WTC11 (cell line): ENCODE data around the gene GRIK2. TPM values are rescaled to one million over a fixed set of nuclear protein-coding genes. Genes with fewer than 3 reads are reported as not detected.

Experiments
- ATAC-seq: fragments of 200-7000 bp; cut with Tn5 transposase; 2 replicates; pipeline ENCODE4 v1.10.0; 2021; ENCODE audit warnings: mild to moderate bottlenecking, moderate library complexity
- CTCF ChIA-PET: fragments of 300-600 bp; sonication (Branson Sonifier 250); formaldehyde crosslinking; loops from one replicate; lab custom pipeline; 2021; ENCODE audit warnings: antibody characterized with exemption; lab: Charles Lee
- POLR2A ChIA-PET: fragments of 350-600 bp; sonication (Branson Sonifier 250); formaldehyde crosslinking; loops from one replicate; lab custom pipeline; 2021; ENCODE audit warnings: antibody characterized with exemption; lab: Charles Lee
- DNase-seq: peaks from one replicate; pipeline ENCODE4 v3.0.0; 2021; ENCODE audit warnings: low spot score
- H3K27ac Mint-ChIP-seq: 2 replicates; pipeline ENCODE4 v1.8.0; 2021; ENCODE audit warnings: mixed read lengths
- H3K27me3 Mint-ChIP-seq: 2 replicates; pipeline ENCODE4 v1.8.0; 2021; ENCODE audit warnings: low read depth, mild to moderate bottlenecking, moderate library complexity, mixed read lengths
- H3K36me3 Mint-ChIP-seq: 2 replicates; pipeline ENCODE4 v1.8.0; 2021; ENCODE audit warnings: mixed read lengths
- H3K4me1 Mint-ChIP-seq: 2 replicates; pipeline ENCODE4 v1.8.0; 2022; ENCODE audit warnings: mixed read lengths
- H3K4me3 Mint-ChIP-seq: 2 replicates; pipeline ENCODE4 v1.8.0; 2021; ENCODE audit warnings: mild to moderate bottlenecking, moderate library complexity, mixed read lengths
- H3K9me3 Mint-ChIP-seq: 2 replicates; pipeline ENCODE4 v1.8.0; 2021; ENCODE audit warnings: mixed read lengths
- CREM ChIP-seq: sonication (generic); formaldehyde crosslinking; IDR thresholded peaks from 2 replicates; pipeline ENCODE4 v1.8.1; 2022; ENCODE audit warnings: mild to moderate bottlenecking, missing genetic modification reagents, moderate library complexity
- EMX1 ChIP-seq: fragments of 250-450 bp; sonication (Bioruptor Pico); IDR thresholded peaks from 2 replicates; pipeline ENCODE4 v1.8.0; 2021; ENCODE audit warnings: mild to moderate bottlenecking
- ETV6 ChIP-seq: sonication (generic); formaldehyde crosslinking; IDR thresholded peaks from 2 replicates; pipeline ENCODE4 v1.8.1; 2022; ENCODE audit warnings: mild to moderate bottlenecking, missing genetic modification reagents
- GRHL2 ChIP-seq: fragments of 250-450 bp; sonication (Bioruptor Pico); IDR thresholded peaks from 2 replicates; pipeline ENCODE4 v1.8.0; 2022; ENCODE audit warnings: mild to moderate bottlenecking, moderate library complexity; ENCODE audit not compliant: insufficient replicate concordance, severe bottlenecking
- HMGA2 ChIP-seq: fragments of 250-450 bp; sonication (Bioruptor Pico); IDR thresholded peaks from 2 replicates; pipeline ENCODE4 v1.4.0; 2021; ENCODE audit warnings: mild to moderate bottlenecking, moderate library complexity
- OVOL2 ChIP-seq: fragments of 250-450 bp; sonication (Bioruptor Pico); IDR thresholded peaks from 2 replicates; pipeline ENCODE4 v1.9.0; 2021; ENCODE audit warnings: mild to moderate bottlenecking, borderline replicate concordance
- PRRX2 ChIP-seq: fragments of 250-450 bp; sonication (Bioruptor Pico); IDR thresholded peaks from 2 replicates; pipeline ENCODE4 v1.8.0; 2021; ENCODE audit warnings: mild to moderate bottlenecking
- RELA ChIP-seq: sonication (generic); formaldehyde crosslinking; IDR thresholded peaks from 2 replicates; pipeline ENCODE4 v1.8.1; 2022; ENCODE audit warnings: missing genetic modification reagents, mild to moderate bottlenecking, borderline replicate concordance
- RORB ChIP-seq: fragments of 250-450 bp; sonication (Bioruptor Pico); IDR thresholded peaks from 2 replicates; pipeline ENCODE4 v1.9.0; 2021; ENCODE audit warnings: mild to moderate bottlenecking
- TEAD1 ChIP-seq: sonication (generic); formaldehyde crosslinking; IDR thresholded peaks from 2 replicates; pipeline ENCODE4 v1.8.0; 2022; ENCODE audit warnings: mild to moderate bottlenecking, missing genetic modification reagents
- ZNF138 ChIP-seq: sonication (generic); formaldehyde crosslinking; conservative IDR thresholded peaks from 2 replicates; pipeline ENCODE4 v1.8.1; 2022; ENCODE audit warnings: mild to moderate bottlenecking, moderate library complexity, missing genetic modification reagents
- ZNF263 ChIP-seq: sonication (generic); formaldehyde crosslinking; IDR thresholded peaks from 2 replicates; pipeline ENCODE4 v1.8.1; 2022; ENCODE audit warnings: low read depth, mild to moderate bottlenecking, moderate library complexity, missing genetic modification reagents
- total RNA-seq: library from RNA; stranded (reverse); gene quantifications from 3 replicates; pipeline ENCODE4 v1.2.3, GENCODE V29; 2021
- TF ChIP-seq, protein P1 (sequence below): sonication (generic); formaldehyde crosslinking; IDR thresholded peaks from 2 replicates; pipeline ENCODE4 v1.8.1; 2023; ENCODE audit warnings: mild to moderate bottlenecking, missing genetic modification reagents, borderline replicate concordance
- TF ChIP-seq, protein P2 (sequence below): sonication (generic); formaldehyde crosslinking; IDR thresholded peaks from 2 replicates; pipeline ENCODE4 v1.8.1; 2023; ENCODE audit warnings: mild to moderate bottlenecking, missing genetic modification reagents, moderate library complexity
- TF ChIP-seq, protein P3 (sequence below): sonication (generic); formaldehyde crosslinking; IDR thresholded peaks from 2 replicates; pipeline ENCODE4 v1.8.1; 2022; ENCODE audit warnings: low read depth, mild to moderate bottlenecking, moderate library complexity, missing genetic modification reagents, borderline replicate concordance
- TF ChIP-seq, protein P4 (sequence below): sonication (generic); formaldehyde crosslinking; IDR thresholded peaks from 2 replicates; pipeline ENCODE4 v1.8.1; 2022; ENCODE audit warnings: low read depth, missing genetic modification reagents, borderline replicate concordance
- TF ChIP-seq, protein P5 (sequence below): sonication (generic); formaldehyde crosslinking; IDR thresholded peaks from 2 replicates; pipeline ENCODE4 v1.8.1; 2022; ENCODE audit warnings: mild to moderate bottlenecking, moderate library complexity, missing genetic modification reagents
- TF ChIP-seq, protein P6 (sequence below): sonication (generic); formaldehyde crosslinking; IDR thresholded peaks from 2 replicates; pipeline ENCODE4 v1.8.0; 2023; ENCODE audit warnings: missing genetic modification reagents, mild to moderate bottlenecking, borderline replicate concordance
- TF ChIP-seq, protein P7 (sequence below): sonication (generic); formaldehyde crosslinking; IDR thresholded peaks from 2 replicates; pipeline ENCODE4 v1.8.1; 2023; ENCODE audit warnings: mild to moderate bottlenecking, missing genetic modification reagents, moderate library complexity
- TF ChIP-seq, protein P8 (sequence below): sonication (generic); formaldehyde crosslinking; IDR thresholded peaks from 2 replicates; pipeline ENCODE4 v1.8.0; 2022; ENCODE audit warnings: mild to moderate bottlenecking, missing genetic modification reagents
- TF ChIP-seq, protein P9 (sequence below): sonication (generic); formaldehyde crosslinking; IDR thresholded peaks from 2 replicates; pipeline ENCODE4 v1.8.0; 2022; ENCODE audit warnings: mild to moderate bottlenecking, missing genetic modification reagents

Gene GRIK2
- total RNA-seq, 1 experiment from 2014 or later: 2.7 TPM

DNA sequence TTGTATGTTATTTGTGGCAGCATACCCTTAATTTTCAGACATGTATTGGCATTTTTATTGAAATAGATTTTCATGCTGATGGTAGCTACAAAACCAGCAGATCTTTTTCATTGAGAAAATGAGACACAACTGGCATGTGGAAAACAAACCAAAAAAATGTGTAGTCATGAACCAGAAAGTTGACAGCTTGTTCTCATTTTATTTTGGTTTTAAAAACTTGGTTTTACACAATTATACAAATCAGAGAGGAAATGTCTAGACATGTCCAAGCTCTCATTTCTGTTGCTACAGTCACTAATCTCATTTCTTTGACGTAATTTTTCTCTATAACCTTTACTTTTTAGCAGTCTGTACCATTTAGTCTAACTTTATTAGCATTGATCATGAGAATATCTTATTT lies 85.4 kb downstream of the GRIK2 start (continued):
- TF ChIP-seq, protein P1, sequence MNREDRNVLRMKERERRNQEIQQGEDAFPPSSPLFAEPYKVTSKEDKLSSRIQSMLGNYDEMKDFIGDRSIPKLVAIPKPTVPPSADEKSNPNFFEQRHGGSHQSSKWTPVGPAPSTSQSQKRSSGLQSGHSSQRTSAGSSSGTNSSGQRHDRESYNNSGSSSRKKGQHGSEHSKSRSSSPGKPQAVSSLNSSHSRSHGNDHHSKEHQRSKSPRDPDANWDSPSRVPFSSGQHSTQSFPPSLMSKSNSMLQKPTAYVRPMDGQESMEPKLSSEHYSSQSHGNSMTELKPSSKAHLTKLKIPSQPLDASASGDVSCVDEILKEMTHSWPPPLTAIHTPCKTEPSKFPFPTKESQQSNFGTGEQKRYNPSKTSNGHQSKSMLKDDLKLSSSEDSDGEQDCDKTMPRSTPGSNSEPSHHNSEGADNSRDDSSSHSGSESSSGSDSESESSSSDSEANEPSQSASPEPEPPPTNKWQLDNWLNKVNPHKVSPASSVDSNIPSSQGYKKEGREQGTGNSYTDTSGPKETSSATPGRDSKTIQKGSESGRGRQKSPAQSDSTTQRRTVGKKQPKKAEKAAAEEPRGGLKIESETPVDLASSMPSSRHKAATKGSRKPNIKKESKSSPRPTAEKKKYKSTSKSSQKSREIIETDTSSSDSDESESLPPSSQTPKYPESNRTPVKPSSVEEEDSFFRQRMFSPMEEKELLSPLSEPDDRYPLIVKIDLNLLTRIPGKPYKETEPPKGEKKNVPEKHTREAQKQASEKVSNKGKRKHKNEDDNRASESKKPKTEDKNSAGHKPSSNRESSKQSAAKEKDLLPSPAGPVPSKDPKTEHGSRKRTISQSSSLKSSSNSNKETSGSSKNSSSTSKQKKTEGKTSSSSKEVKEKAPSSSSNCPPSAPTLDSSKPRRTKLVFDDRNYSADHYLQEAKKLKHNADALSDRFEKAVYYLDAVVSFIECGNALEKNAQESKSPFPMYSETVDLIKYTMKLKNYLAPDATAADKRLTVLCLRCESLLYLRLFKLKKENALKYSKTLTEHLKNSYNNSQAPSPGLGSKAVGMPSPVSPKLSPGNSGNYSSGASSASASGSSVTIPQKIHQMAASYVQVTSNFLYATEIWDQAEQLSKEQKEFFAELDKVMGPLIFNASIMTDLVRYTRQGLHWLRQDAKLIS (CRISPR knock-in tag): no peak
- TF ChIP-seq, protein P2, sequence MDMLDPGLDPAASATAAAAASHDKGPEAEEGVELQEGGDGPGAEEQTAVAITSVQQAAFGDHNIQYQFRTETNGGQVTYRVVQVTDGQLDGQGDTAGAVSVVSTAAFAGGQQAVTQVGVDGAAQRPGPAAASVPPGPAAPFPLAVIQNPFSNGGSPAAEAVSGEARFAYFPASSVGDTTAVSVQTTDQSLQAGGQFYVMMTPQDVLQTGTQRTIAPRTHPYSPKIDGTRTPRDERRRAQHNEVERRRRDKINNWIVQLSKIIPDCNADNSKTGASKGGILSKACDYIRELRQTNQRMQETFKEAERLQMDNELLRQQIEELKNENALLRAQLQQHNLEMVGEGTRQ (CRISPR knock-in tag): no peak
- TF ChIP-seq, protein P3, sequence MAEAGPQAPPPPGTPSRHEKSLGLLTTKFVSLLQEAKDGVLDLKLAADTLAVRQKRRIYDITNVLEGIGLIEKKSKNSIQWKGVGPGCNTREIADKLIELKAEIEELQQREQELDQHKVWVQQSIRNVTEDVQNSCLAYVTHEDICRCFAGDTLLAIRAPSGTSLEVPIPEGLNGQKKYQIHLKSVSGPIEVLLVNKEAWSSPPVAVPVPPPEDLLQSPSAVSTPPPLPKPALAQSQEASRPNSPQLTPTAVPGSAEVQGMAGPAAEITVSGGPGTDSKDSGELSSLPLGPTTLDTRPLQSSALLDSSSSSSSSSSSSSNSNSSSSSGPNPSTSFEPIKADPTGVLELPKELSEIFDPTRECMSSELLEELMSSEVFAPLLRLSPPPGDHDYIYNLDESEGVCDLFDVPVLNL (CRISPR knock-in tag): no peak
- TF ChIP-seq, protein P4, sequence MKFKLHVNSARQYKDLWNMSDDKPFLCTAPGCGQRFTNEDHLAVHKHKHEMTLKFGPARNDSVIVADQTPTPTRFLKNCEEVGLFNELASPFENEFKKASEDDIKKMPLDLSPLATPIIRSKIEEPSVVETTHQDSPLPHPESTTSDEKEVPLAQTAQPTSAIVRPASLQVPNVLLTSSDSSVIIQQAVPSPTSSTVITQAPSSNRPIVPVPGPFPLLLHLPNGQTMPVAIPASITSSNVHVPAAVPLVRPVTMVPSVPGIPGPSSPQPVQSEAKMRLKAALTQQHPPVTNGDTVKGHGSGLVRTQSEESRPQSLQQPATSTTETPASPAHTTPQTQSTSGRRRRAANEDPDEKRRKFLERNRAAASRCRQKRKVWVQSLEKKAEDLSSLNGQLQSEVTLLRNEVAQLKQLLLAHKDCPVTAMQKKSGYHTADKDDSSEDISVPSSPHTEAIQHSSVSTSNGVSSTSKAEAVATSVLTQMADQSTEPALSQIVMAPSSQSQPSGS (CRISPR knock-in tag): no peak
- TF ChIP-seq RELA (CRISPR knock-in tag) (no peak), RORB (CRISPR knock-in tag) (no peak), GRHL2 (CRISPR knock-in tag) (no peak), HMGA2 (CRISPR knock-in tag) (no peak), ZNF138 (CRISPR knock-in tag) (no peak), ETV6 (no peak), PRRX2 (CRISPR knock-in tag) (no peak), TEAD1 (CRISPR knock-in tag) (no peak)
- TF ChIP-seq, protein P5, sequence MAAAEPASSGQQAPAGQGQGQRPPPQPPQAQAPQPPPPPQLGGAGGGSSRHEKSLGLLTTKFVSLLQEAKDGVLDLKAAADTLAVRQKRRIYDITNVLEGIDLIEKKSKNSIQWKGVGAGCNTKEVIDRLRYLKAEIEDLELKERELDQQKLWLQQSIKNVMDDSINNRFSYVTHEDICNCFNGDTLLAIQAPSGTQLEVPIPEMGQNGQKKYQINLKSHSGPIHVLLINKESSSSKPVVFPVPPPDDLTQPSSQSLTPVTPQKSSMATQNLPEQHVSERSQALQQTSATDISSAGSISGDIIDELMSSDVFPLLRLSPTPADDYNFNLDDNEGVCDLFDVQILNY (CRISPR knock-in tag): no peak
- TF ChIP-seq, all 79 proteins: peak for 0

DNA sequence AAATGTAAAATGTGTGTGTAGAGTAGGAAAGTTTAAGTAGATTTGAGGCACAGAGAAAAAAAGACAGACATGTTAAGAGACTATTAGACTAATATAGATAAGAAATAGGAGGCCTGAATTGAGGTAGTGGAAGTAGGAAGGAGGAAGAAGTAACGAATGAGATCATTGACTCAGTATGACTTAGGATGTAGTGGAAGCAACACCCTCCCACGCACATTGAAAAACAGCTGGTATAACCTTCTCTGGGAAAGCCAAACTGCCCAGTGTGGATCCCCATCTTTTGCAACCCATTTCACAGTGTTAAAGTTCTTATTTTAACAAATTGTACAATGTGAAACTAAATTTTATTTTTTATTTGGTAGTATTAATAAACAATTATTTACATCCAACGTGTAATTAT lies 89.1 kb downstream of the GRIK2 start:
- H3K4me3 Mint-ChIP-seq: no peak overlapping the region
- no peaks in the 10 kb centered on the region for H3K36me3 Mint-ChIP-seq
- H3K4me1 Mint-ChIP-seq: peaks cover 10% of the 10 kb centered on the region
- POLR2A ChIA-PET: no interaction called here
- no peak overlapping the region for H3K27ac Mint-ChIP-seq
- ATAC-seq (no peak), DNase-seq (no peak)
- CTCF ChIA-PET: no interaction called here
- no peaks in the 10 kb centered on the region for H3K9me3 Mint-ChIP-seq
- H3K27me3 Mint-ChIP-seq: no peaks in the 10 kb centered on the region
- TF ChIP-seq OVOL2: no peak
- TF ChIP-seq, protein P6, sequence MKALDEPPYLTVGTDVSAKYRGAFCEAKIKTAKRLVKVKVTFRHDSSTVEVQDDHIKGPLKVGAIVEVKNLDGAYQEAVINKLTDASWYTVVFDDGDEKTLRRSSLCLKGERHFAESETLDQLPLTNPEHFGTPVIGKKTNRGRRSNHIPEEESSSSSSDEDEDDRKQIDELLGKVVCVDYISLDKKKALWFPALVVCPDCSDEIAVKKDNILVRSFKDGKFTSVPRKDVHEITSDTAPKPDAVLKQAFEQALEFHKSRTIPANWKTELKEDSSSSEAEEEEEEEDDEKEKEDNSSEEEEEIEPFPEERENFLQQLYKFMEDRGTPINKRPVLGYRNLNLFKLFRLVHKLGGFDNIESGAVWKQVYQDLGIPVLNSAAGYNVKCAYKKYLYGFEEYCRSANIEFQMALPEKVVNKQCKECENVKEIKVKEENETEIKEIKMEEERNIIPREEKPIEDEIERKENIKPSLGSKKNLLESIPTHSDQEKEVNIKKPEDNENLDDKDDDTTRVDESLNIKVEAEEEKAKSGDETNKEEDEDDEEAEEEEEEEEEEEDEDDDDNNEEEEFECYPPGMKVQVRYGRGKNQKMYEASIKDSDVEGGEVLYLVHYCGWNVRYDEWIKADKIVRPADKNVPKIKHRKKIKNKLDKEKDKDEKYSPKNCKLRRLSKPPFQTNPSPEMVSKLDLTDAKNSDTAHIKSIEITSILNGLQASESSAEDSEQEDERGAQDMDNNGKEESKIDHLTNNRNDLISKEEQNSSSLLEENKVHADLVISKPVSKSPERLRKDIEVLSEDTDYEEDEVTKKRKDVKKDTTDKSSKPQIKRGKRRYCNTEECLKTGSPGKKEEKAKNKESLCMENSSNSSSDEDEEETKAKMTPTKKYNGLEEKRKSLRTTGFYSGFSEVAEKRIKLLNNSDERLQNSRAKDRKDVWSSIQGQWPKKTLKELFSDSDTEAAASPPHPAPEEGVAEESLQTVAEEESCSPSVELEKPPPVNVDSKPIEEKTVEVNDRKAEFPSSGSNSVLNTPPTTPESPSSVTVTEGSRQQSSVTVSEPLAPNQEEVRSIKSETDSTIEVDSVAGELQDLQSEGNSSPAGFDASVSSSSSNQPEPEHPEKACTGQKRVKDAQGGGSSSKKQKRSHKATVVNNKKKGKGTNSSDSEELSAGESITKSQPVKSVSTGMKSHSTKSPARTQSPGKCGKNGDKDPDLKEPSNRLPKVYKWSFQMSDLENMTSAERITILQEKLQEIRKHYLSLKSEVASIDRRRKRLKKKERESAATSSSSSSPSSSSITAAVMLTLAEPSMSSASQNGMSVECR (CRISPR knock-in tag): no peak
- TF ChIP-seq, protein P7, sequence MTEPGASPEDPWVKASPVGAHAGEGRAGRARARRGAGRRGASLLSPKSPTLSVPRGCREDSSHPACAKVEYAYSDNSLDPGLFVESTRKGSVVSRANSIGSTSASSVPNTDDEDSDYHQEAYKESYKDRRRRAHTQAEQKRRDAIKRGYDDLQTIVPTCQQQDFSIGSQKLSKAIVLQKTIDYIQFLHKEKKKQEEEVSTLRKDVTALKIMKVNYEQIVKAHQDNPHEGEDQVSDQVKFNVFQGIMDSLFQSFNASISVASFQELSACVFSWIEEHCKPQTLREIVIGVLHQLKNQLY (CRISPR knock-in tag): no peak
- no peak for TF ChIP-seq CREM (CRISPR knock-in tag)
- TF ChIP-seq EMX1 (CRISPR knock-in tag): no peak
- TF ChIP-seq, protein P8, sequence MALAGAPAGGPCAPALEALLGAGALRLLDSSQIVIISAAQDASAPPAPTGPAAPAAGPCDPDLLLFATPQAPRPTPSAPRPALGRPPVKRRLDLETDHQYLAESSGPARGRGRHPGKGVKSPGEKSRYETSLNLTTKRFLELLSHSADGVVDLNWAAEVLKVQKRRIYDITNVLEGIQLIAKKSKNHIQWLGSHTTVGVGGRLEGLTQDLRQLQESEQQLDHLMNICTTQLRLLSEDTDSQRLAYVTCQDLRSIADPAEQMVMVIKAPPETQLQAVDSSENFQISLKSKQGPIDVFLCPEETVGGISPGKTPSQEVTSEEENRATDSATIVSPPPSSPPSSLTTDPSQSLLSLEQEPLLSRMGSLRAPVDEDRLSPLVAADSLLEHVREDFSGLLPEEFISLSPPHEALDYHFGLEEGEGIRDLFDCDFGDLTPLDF (CRISPR knock-in tag): no peak
- TF ChIP-seq, protein P9, sequence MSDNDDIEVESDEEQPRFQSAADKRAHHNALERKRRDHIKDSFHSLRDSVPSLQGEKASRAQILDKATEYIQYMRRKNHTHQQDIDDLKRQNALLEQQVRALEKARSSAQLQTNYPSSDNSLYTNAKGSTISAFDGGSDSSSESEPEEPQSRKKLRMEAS (CRISPR knock-in tag): no peak
- TF ChIP-seq ZNF263: no peak
- no peak for TF ChIP-seq GRHL2 (CRISPR knock-in tag)
- no peak for TF ChIP-seq ETV6
